GM04504 (cell line): Measurements from ENCODE around the gene GABRA4.

Experiments
- DNase-seq: peaks from one replicate; pipeline ENCODE4 v3.0.0-alpha.2; 2012; ENCODE audit warnings: low read depth

Gene GABRA4

GRCh38 chr4:46927201-46927600 is 66.2 kb downstream of the GABRA4 start:
- no peak for DNase-seq

- no peak for DNase-seq
Measured at GRCh38 chr4:46924789-46925529, 68.4 kb downstream of the GABRA4 start.

- no peak for DNase-seq
Measured at GRCh38 chr4:46922205-46922604, 71.2 kb downstream of the GABRA4 start.

- no peak for DNase-seq
Measured at GRCh38 chr4:46909078-46909477, 84.3 kb downstream of the GABRA4 start, which contains the start of gene COX7B2. COX7B2 (minus strand) TSS chr4:46909245; CDS start chr4:46735192, 174,053 bp downstream.

- no peak for DNase-seq
Measured at GRCh38 chr4:46908148-46908547, 85.2 kb downstream of the GABRA4 start.

- DNase-seq: no peak
Measured at GRCh38 chr4:46900082-46900481, 93.3 kb downstream of the GABRA4 start.

- DNase-seq: no peak
Measured at GRCh38 chr4:46894826-46895225, 98.6 kb downstream of the GABRA4 start.

- no peak for DNase-seq
Measured at GRCh38 chr4:46890056-46890455, 103.3 kb downstream of the GABRA4 start.

- DNase-seq: no peak
Measured at GRCh38 chr4:46889410-46889809, 104.0 kb downstream of the GABRA4 start.

- no peak for DNase-seq
Measured at GRCh38 chr4:46886711-46887110, 106.7 kb downstream of the GABRA4 start.

GRCh38 chr4:46878641-46879040 is 114.7 kb downstream of the GABRA4 start:
- DNase-seq: no peak

- DNase-seq: no peak
Measured at GRCh38 chr4:46874811-46875210, 118.6 kb downstream of the GABRA4 start.

- DNase-seq: no peak
Measured at GRCh38 chr4:46870411-46870810, 123.0 kb downstream of the GABRA4 start.
